ENCODE data around the gene CIROP.
"Not testable (repeated sequence)": the region's sequence is repeated elsewhere in the genome, so short reads cannot be mapped to it uniquely, and the experiment has no call there.

The CIROP gene

GRCh38 chr14:23114120-23114458, 9.3 kb upstream of the CIROP start:
- H3K36me3 Mint-ChIP-seq, result no peaks in the 10 kb centered on the region
- H3K27ac Mint-ChIP-seq, result no peak overlapping the region
- no peak overlapping the region for H3K4me3 Mint-ChIP-seq
- ATAC-seq (ENCODE audit: low read depth) (no peak), DNase-seq (ENCODE audit: low spot score in 2 of 2) (no peak)
- peaks cover 6% of the 10 kb centered on the region for H3K4me1 Mint-ChIP-seq
- no peaks in the 10 kb centered on the region for H3K9me3 Mint-ChIP-seq
- H3K27me3 Mint-ChIP-seq, result peaks cover 5% of the 10 kb centered on the region

DNA sequence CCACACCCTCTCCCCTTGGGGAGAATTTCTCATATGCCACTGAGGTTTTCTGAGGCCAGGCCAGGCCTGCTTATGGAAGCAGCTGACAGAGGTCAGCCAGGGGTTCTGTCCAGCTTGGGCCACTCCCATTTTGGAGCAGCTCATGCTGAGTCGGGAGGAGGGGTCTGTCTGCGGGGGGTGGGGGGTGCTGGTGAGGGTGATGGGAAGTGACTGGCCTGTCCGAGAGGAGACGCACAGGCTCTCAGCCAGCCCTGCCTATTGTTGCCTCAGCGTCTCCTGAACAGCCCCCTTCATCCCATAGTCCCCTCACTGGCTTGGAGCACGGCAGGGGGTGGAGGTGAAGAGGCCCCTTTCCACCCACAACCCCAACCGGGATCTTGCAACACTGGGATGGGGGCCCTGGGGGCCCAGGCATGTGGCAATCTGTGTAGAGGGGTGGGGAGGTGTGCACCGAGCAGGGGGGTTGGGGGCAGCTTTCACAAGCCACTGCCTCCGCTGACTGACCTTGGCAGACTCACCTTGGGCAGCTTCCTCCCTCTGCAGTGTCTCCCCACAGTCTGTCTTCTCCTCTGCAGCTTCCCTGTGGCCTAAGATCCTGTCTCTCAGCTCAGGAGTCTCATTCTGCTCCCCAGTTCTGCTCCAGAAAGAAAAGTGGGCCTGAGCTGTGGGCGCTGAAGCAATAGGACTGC, 8.8 kb upstream of the CIROP start:
- Mint-ChIP-seq H3K27ac (no peak overlapping the region), H3K9me3 (no peaks in the 10 kb centered on the region), H3K4me3 (no peak overlapping the region), H3K36me3 (no peaks in the 10 kb centered on the region), H3K27me3 (peaks cover 5% of the 10 kb centered on the region), H3K4me1 (peaks cover 4% of the 10 kb centered on the region)
- ATAC-seq (ENCODE audit: low read depth), result no peak
- DNase-seq (ENCODE audit: low spot score in 2 of 2), result no peak

DNA sequence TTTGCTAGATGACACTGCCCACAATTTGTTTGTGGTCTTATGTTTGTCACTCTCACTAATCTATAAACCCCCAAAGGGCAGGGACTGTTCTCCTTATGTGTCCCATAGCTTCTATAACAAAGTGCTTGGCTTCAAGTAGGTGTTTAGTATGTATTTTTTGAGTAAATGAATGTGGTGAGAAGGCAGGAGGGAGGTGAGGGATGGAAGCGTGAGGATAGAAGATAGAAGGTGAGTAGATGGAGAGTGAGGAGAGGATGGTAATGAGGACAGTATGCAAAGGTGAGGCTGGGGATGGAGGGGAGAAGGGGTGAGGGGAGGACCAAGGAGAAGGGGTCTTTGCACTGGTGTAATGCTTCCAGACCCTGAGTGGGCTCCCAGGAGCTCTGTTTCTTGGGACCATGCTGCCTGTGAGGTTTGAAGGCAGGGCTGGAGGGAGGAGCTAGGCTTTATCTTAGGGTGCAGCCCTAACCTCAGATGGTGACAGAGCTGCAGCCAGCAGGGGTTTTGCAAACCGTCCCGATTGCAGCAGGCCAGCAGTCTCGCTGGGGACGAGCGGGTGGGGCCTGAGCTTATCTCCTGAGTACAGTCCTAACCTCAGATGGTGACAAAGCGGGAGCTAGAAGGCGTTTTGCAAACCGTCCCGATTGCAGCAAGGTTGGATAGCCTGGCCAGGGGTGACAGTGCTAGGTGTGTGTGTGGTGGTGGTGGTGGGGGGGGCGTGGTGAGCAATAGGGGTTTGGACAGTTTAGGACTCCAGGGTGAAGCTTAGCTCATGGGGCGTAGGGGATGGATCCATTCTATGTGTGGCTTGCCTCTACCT, 7.8 kb upstream of the CIROP start:
- DNase-seq (ENCODE audit: low spot score in 2 of 2), result no peak
- Mint-ChIP-seq H3K9me3 (no peaks in the 10 kb centered on the region), H3K4me3 (no peak overlapping the region), H3K36me3 (no peaks in the 10 kb centered on the region), H3K4me1 (peaks cover 2% of the 10 kb centered on the region), H3K27ac (no peak overlapping the region), H3K27me3 (peaks cover 5% of the 10 kb centered on the region)
- no peak for ATAC-seq (ENCODE audit: low read depth)

DNA sequence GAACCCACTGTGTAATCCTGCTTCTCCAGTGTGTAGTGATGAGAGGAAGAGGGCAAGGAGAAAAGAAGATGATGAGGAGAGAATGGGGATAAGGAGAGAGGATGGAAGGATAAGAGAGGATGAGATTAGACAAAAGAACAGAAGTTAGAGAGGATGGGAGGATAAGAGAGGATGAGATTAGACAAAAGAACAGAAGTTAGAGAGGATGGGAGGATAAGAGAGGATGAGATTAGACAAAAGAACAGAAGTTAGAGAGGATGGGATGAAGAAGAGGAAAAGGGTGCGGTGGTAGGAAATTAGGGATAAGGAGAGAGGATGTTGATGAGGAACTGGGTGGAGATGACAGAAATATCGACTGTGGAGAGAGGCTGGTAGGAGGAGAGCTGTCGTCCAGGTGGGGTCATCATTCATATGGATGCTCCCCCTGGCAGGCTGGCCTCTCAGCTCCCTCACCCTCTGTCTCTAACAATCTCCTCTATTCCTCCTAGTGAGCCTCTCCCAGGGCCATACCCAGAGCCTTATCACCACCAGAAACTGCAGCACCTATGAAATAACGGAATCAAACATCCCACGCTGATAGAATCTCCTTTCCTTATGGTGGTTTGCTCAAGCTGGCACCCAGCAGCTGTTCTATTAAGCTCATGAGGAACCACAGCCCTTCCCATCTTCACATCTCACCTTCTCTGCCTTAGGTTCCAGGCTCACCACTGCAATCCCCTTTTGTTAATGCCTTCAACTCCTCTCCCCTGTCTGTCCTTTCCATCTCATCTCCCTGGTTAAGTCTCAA, 6.0 kb upstream of the CIROP start:
- peaks cover 5% of the 10 kb centered on the region for H3K27me3 Mint-ChIP-seq
- no peak for ATAC-seq (ENCODE audit: low read depth)
- no peak for DNase-seq (ENCODE audit: low spot score in 2 of 2)
- H3K9me3 Mint-ChIP-seq, result no peaks in the 10 kb centered on the region
- H3K4me1 Mint-ChIP-seq, result peaks cover 9% of the 10 kb centered on the region
- H3K27ac Mint-ChIP-seq, result no peak overlapping the region
- no peak overlapping the region for H3K4me3 Mint-ChIP-seq
- H3K36me3 Mint-ChIP-seq, result no peaks in the 10 kb centered on the region

DNA sequence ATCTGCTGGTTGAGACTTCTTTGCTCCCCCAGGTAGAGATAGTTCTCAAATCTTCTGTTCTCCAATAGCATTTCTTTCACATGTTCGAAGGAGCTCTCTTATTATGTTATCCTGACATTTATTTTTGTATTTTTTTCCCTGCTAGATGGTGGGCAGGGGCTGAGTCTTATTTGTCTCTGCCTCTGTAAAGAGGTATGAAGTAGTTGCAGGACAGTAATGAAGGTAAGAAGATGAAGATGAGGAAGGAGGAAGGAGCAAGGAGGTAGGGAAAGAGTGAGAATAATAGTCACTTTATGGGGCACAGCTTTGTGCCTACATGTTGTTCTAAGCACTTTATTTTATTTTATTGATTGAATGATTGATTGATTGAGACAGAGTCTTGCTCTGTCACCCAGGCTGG, 5.0 kb upstream of the CIROP start:
- no peak overlapping the region for H3K4me3 Mint-ChIP-seq
- no peak overlapping the region for H3K27ac Mint-ChIP-seq
- ATAC-seq (ENCODE audit: low read depth), result no peak
- H3K4me1 Mint-ChIP-seq, result peaks cover 9% of the 10 kb centered on the region
- H3K27me3 Mint-ChIP-seq, result peaks cover 2% of the 10 kb centered on the region
- no peaks in the 10 kb centered on the region for H3K36me3 Mint-ChIP-seq
- no peaks in the 10 kb centered on the region for H3K9me3 Mint-ChIP-seq
- no peak for DNase-seq (ENCODE audit: low spot score in 2 of 2)

DNA sequence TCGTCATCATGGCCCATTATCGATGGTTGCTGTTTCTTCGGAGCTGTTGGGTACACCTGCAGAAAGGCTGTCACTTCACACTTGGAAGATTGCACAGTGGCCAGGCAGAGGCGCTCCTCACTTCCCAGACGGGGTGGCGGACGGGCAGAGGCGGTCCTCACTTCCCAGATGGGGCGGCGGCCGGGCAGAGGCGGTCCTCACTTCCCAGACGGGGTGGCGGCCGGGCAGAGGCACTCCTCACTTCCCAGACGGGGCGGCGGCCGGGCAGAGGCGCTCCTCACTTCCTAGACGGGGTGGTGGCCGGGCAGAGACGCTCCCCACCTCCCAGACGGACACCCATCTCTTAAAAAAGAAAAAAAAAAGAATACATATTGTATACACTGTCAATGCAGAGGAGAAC, 3.4 kb upstream of the CIROP start:
- H3K27me3 Mint-ChIP-seq; DNase-seq (ENCODE audit: low spot score in 2 of 2); H3K27ac Mint-ChIP-seq; H3K4me3 Mint-ChIP-seq; H3K4me1 Mint-ChIP-seq; H3K36me3 Mint-ChIP-seq; H3K9me3 Mint-ChIP-seq; ATAC-seq (ENCODE audit: low read depth): not testable (repeated sequence)

GRCh38 chr14:23107620-23108019, 2.8 kb upstream of the CIROP start:
- H3K4me1 Mint-ChIP-seq; H3K27ac Mint-ChIP-seq; H3K27me3 Mint-ChIP-seq; H3K4me3 Mint-ChIP-seq; DNase-seq (ENCODE audit: low spot score in 2 of 2); H3K9me3 Mint-ChIP-seq; H3K36me3 Mint-ChIP-seq; ATAC-seq (ENCODE audit: low read depth): not testable (repeated sequence)

DNA sequence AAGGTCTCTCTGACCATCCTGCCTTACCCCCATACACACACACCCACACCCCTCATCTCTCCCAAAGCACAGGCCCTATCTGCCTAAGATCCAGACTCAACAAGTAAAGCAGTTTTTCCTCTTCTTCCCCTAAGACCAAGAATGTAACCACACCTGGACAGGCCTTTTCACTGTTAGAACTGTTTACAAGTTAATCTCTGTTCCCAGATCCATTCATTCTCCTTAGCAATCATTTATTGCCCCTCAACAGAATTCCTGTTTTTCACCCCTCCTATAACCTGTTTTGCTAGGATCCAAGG, 1.9 kb upstream of the CIROP start:
- Mint-ChIP-seq H3K4me3 (no peak overlapping the region), H3K36me3 (no peaks in the 10 kb centered on the region), H3K27ac (no peak overlapping the region), H3K4me1 (peaks cover 7% of the 10 kb centered on the region), H3K27me3 (no peaks in the 10 kb centered on the region), H3K9me3 (no peaks in the 10 kb centered on the region)
- ATAC-seq (ENCODE audit: low read depth), result no peak
- DNase-seq (ENCODE audit: low spot score in 2 of 2), result no peak

DNA sequence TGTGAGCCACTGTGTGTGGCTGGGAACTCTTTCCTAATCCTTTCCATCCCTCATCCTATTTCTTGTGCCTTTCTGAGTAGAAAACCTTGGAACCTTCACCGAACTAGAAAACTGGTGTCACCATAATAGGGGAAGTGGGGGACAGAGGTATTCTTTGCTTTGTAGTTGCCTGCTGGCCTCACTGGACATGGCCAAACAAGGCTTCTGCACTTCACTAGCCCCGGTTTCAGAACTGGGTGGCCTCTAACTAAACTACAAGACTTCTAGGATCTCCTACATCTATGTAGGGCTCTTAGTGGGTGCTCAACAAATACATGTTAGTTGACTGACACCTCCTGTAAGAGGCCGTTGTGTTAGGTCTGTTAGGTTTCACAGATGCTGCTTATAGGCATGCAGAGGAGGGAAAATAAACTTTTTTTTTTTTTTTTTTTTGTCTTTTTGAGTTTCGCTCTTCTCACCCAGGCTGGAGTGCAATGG, 597 bp upstream of the CIROP start:
- H3K36me3 Mint-ChIP-seq, result no peaks in the 10 kb centered on the region
- H3K4me3 Mint-ChIP-seq, result no peak overlapping the region
- H3K27ac Mint-ChIP-seq, result no peak overlapping the region
- ATAC-seq (ENCODE audit: low read depth), result no peak
- no peaks in the 10 kb centered on the region for H3K27me3 Mint-ChIP-seq
- no peaks in the 10 kb centered on the region for H3K9me3 Mint-ChIP-seq
- H3K4me1 Mint-ChIP-seq, result peaks cover 7% of the 10 kb centered on the region
- DNase-seq (ENCODE audit: low spot score in 2 of 2), result no peak

DNA sequence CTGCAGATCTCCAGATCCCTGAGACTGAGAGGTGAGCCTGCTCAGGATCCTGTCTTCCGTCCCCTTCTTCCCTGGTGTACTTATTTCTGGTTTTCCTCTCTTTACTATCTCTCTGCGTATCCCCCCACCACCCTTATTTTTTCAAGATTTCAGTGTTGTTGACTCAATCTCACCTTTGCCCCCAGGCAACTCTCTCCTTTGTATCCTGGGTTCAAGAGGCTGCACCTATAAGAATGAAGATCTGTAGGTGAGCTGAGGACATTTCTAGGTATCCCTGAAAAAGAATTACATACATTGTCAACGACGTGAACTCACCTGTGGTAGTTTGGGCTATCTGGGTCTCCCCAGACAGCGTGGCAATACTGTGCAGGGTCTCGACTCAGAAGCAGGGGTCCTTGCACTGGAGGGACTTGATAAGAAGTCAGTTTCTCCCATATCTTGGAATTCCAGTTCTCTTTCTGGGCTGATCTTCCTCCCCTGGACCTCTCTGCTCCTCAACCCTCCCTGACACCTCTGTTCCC, 659 bp downstream of the CIROP start:
- DNase-seq (ENCODE audit: low spot score in 2 of 2) (no peak), ATAC-seq (ENCODE audit: low read depth) (no peak)
- peaks cover 5% of the 10 kb centered on the region for H3K36me3 Mint-ChIP-seq
- peaks cover 8% of the 10 kb centered on the region for H3K4me1 Mint-ChIP-seq
- no peaks in the 10 kb centered on the region for H3K27me3 Mint-ChIP-seq
- H3K9me3 Mint-ChIP-seq, result no peaks in the 10 kb centered on the region
- no peak overlapping the region for H3K27ac Mint-ChIP-seq
- no peak overlapping the region for H3K4me3 Mint-ChIP-seq

DNA sequence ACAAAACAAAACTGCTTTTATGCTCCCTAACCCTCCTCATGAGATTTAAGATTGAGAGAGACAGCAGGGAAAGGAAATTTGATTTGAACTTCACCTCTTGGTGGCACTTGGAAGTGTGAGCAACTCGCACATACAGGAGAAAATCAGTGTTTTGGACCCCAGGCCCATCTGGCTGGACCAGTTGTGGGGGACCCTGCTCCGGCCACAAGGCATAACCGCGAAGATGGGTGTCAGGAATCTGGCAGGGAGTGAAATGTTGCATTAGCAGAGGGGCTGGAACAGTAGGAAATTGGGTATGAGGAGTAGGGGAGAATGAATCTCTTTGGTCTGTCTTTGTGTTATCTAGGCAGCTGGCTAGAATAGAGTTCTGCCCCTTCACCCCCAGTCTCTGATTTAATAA, 1.2 kb downstream of the CIROP start:
- DNase-seq (ENCODE audit: low spot score in 2 of 2), result no peak
- H3K36me3 Mint-ChIP-seq, result peaks cover 6% of the 10 kb centered on the region
- no peak for ATAC-seq (ENCODE audit: low read depth)
- peaks cover 9% of the 10 kb centered on the region for H3K4me1 Mint-ChIP-seq
- H3K4me3 Mint-ChIP-seq, result no peak overlapping the region
- H3K27me3 Mint-ChIP-seq, result no peaks in the 10 kb centered on the region
- H3K27ac Mint-ChIP-seq, result no peak overlapping the region
- H3K9me3 Mint-ChIP-seq, result no peaks in the 10 kb centered on the region

DNA sequence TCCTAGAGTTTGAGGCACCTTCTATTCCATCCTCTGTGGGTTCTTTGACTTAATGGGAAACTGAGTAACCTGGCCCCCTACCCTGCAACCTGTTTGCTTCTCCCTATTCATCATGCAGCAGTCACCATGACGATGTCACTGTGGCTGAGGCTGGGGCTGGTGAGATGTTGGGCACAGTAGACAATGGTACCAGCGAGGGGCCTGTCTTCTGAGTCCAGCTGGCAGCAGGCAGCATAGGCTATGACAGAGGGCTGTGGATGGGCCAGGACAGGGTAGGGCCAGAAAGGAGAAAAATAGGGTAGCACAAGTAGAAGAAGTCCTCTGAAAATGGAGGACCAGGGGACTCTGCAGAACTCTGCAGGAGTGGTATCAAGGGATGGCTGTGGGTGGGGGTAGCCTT, 2.0 kb downstream of the CIROP start:
- ATAC-seq (ENCODE audit: low read depth) (no peak), DNase-seq (ENCODE audit: low spot score in 2 of 2) (no peak)
- H3K9me3 Mint-ChIP-seq, result no peaks in the 10 kb centered on the region
- H3K4me1 Mint-ChIP-seq, result peaks cover 9% of the 10 kb centered on the region
- no peak overlapping the region for H3K27ac Mint-ChIP-seq
- peaks cover 6% of the 10 kb centered on the region for H3K36me3 Mint-ChIP-seq
- H3K4me3 Mint-ChIP-seq, result no peak overlapping the region
- no peaks in the 10 kb centered on the region for H3K27me3 Mint-ChIP-seq

GRCh38 chr14:23101986-23102625, 2.7 kb downstream of the CIROP start:
- Mint-ChIP-seq H3K4me1 (peaks cover 15% of the 10 kb centered on the region), H3K36me3 (peaks cover 8% of the 10 kb centered on the region), H3K9me3 (no peaks in the 10 kb centered on the region), H3K4me3 (no peak overlapping the region), H3K27ac (no peak overlapping the region), H3K27me3 (no peaks in the 10 kb centered on the region)
- no peak for DNase-seq (ENCODE audit: low spot score in 2 of 2)
- no peak for ATAC-seq (ENCODE audit: low read depth)
